HL-60 (cell line): ENCODE data around the gene DNM3.

ENCODE experiments used
- DNase-seq, 2 experiments: peaks; one replicate each; pipeline ENCODE4 v3.0.0-alpha.2; 2010 to 2020; ENCODE audit warnings: low read depth in 1 of 2, low spot score in 1 of 2
- H3K27ac ChIP-seq: fragments of 250-450 bp; sonication (Bioruptor Pico); replicated peaks from 2 replicates; pipeline ENCODE4 v1.5.1; 2020; ENCODE audit warnings: mild to moderate bottlenecking, moderate library complexity
- H3K27me3 ChIP-seq: fragments of 250-450 bp; sonication (Bioruptor Pico); 2 replicates; pipeline ENCODE4 v1.5.1; 2021; ENCODE audit warnings: mild to moderate bottlenecking, moderate library complexity; ENCODE audit not compliant: insufficient read depth, poor library complexity, severe bottlenecking
- H3K4me3 ChIP-seq: replicated peaks from 2 replicates; pipeline ENCODE4 v1.5.1; 2011; ENCODE audit warnings: mild to moderate bottlenecking, control low read depth, low read length; ENCODE audit not compliant: insufficient read depth
- GABPA ChIP-seq: IDR thresholded peaks from 2 replicates; pipeline ENCODE4 v1.6.1; 2012; ENCODE audit warnings: low read depth
- POLR2AphosphoS5 ChIP-seq: IDR thresholded peaks from 2 replicates; pipeline ENCODE4 v1.6.1; 2012; ENCODE audit warnings: low read depth
- REST ChIP-seq: IDR thresholded peaks from 2 replicates; pipeline ENCODE4 v1.6.1; 2012; ENCODE audit warnings: low read depth; ENCODE audit not compliant: insufficient replicate concordance
- SPI1 ChIP-seq: IDR thresholded peaks from 2 replicates; pipeline ENCODE4 v1.6.1; 2012; ENCODE audit warnings: low read depth, mild to moderate bottlenecking, borderline replicate concordance
- TF ChIP-seq, protein P1 (sequence below): IDR thresholded peaks from one replicate; pipeline ENCODE4 v1.5.1; 2011; ENCODE audit warnings: low read length, control low read depth, inconsistent platforms; ENCODE audit not compliant: insufficient read depth

The DNM3 gene

DNA sequence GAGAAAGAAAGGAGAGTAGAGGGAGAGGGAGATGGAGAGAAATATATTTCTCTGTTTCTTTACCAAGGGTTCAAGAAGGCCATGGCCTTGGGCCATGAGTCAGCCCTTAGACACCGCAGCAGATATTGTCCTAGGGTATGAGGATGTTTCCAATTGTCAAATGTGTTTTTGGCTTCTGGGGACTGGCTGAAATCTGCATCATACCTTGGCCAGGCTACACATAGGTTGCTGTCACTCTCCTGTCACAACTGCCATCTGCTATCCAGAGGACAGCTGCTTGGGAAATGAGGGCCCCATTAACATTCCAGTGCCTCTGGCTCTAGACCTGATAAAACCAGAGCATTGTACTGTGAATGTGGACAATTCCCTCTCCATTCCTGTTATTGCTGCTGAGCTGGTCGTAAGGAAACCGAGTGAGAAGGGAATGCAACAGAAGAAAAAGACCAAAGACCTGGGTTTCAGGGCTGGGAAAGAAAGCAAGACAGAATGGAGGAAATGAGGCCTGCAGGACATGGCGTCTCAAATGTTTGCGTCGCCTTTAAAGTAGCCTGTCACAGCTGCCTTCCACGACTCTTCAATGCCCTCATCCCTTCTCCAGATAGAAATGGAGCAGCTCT is 611.3 kb downstream of the DNM3 start:
- DNase-seq = no peak
- H3K4me3 ChIP-seq = no peak overlapping the region
- TF ChIP-seq GABPA (no peak), REST (no peak), SPI1 (no peak)
- TF ChIP-seq, protein P1, sequence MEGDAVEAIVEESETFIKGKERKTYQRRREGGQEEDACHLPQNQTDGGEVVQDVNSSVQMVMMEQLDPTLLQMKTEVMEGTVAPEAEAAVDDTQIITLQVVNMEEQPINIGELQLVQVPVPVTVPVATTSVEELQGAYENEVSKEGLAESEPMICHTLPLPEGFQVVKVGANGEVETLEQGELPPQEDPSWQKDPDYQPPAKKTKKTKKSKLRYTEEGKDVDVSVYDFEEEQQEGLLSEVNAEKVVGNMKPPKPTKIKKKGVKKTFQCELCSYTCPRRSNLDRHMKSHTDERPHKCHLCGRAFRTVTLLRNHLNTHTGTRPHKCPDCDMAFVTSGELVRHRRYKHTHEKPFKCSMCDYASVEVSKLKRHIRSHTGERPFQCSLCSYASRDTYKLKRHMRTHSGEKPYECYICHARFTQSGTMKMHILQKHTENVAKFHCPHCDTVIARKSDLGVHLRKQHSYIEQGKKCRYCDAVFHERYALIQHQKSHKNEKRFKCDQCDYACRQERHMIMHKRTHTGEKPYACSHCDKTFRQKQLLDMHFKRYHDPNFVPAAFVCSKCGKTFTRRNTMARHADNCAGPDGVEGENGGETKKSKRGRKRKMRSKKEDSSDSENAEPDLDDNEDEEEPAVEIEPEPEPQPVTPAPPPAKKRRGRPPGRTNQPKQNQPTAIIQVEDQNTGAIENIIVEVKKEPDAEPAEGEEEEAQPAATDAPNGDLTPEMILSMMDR = no peak
- H3K27ac ChIP-seq = no peak overlapping the region
- H3K27me3 ChIP-seq = no peaks in the 10 kb centered on the region

DNA sequence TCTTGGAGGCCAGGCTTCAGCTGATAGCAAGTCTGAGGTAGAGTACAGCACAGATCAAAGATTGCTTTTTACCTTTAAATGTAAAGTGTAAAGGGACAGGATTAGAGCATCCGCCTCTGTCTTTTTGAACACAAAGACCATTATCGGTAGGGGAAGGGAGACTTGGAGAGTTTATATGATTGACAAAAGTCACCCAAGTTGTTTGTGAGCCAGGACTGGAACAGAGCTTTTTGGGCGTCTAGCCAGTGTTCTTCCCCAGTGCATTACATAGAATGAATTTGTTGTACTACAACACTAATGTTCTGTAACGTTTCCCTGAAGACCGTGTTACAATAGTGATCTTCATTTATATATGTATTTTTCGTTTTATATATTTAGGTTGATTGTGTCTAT is 611.9 kb downstream of the DNM3 start:
- Histone ChIP-seq H3K27ac (no peak overlapping the region), H3K4me3 (no peak overlapping the region), H3K27me3 (no peaks in the 10 kb centered on the region)
- no peak for DNase-seq
- TF ChIP-seq POLR2AphosphoS5 (no peak), REST (no peak), SPI1 (no peak), GABPA (no peak)
- TF ChIP-seq, protein P1 = no peak

DNA sequence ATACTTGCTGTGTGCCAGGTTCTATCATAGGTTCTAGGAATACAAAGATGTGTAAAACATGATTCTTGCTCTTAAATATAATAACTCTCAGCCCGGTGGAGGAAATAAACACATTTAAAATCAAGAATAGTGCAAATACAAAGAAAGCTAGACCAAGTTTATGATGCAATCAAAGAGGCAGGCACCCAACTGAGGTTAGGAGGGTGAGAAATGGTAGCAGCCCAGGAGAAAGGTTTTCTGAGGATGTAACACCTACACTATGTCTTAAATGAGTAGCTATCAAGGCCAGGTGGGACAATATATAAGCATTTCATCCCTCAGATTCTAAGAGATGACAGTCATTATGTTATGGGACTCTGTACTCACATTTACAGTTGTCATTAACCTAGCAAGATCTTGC is 612.3 kb downstream of the DNM3 start:
- no peak for DNase-seq
- TF ChIP-seq POLR2AphosphoS5 = no peak
- no peak for TF ChIP-seq REST
- Histone ChIP-seq H3K4me3 (no peak overlapping the region), H3K27me3 (no peaks in the 10 kb centered on the region), H3K27ac (no peak overlapping the region)

DNA sequence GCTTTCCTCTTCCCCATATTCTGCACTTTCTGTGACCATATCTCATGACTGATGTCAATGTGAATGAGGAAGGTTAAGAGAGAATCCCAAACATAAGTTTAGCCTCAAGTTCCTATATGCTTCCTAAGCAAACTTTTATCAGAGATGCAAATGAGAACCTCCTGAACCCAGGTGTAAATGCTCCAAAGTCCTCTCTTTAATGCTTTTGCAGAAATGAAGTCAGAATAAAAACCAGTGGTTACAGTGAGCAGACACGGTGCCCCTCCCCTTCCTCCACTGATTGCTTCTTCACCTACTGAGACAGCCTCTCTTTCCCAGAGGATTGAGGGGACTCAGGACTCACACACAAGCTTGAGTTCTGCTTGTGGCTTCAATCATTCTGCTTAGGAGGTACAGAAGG is 614.2 kb downstream of the DNM3 start:
- Histone ChIP-seq H3K27me3 (no peaks in the 10 kb centered on the region), H3K27ac (no peak overlapping the region), H3K4me3 (no peak overlapping the region)
- DNase-seq = no peak
- no peak for TF ChIP-seq GABPA
- no peak for TF ChIP-seq POLR2AphosphoS5
- TF ChIP-seq REST = no peak
- TF ChIP-seq SPI1 = no peak
- TF ChIP-seq, protein P1 = no peak
